Loucy (cell line): Measurements from ENCODE around the gene SMIM44.

ENCODE experiments used
- H2AFZ ChIP-seq: fragments of 200-600 bp; sonication (generic); 2 replicates; pipeline ENCODE4 v1.6.0; 2016; ENCODE audit warnings: antibody characterized with exemption, mild to moderate bottlenecking, low read length, moderate library complexity
- H3F3A ChIP-seq: fragments of 200-600 bp; 2 replicates; pipeline ENCODE4 v1.6.0; 2016; ENCODE audit warnings: antibody characterized with exemption, low read depth, mild to moderate bottlenecking
- H3K27me3 ChIP-seq: fragments of 200-600 bp; sonication (generic); 2 replicates; pipeline ENCODE4 v1.6.1; 2014; ENCODE audit warnings: low read length, mild to moderate bottlenecking; ENCODE audit not compliant: insufficient read depth, poor library complexity, severe bottlenecking
- H3K36me3 ChIP-seq: fragments of 200-600 bp; sonication (generic); 2 replicates; pipeline ENCODE4 v1.6.1; 2016; ENCODE audit warnings: low read length; ENCODE audit not compliant: insufficient read depth
- H3K4me1 ChIP-seq: fragments of 200-600 bp; sonication (generic); 2 replicates; pipeline ENCODE4 v1.5.1; 2014; ENCODE audit warnings: low read length, mild to moderate bottlenecking; ENCODE audit not compliant: insufficient read depth, poor library complexity, severe bottlenecking
- H3K4me2 ChIP-seq: fragments of 200-600 bp; sonication (generic); 2 replicates; pipeline ENCODE4 v1.6.0; 2014; ENCODE audit warnings: antibody characterized with exemption, low read length, low read depth, mild to moderate bottlenecking; ENCODE audit not compliant: poor library complexity, severe bottlenecking
- H3K4me3 ChIP-seq: fragments of 200-600 bp; sonication (generic); 2 replicates; pipeline ENCODE4 v1.5.1; 2014; ENCODE audit warnings: low read length, mild to moderate bottlenecking, mixed read lengths; ENCODE audit not compliant: poor library complexity, severe bottlenecking
- H3K79me2 ChIP-seq: fragments of 200-600 bp; sonication (generic); 2 replicates; pipeline ENCODE4 v1.6.1; 2014; ENCODE audit warnings: low read length; ENCODE audit not compliant: insufficient read depth
- H3K9ac ChIP-seq: fragments of 200-600 bp; sonication (generic); 2 replicates; pipeline ENCODE4 v1.6.0; 2014; ENCODE audit warnings: mild to moderate bottlenecking, low read depth, low read length, moderate library complexity; ENCODE audit not compliant: poor library complexity, severe bottlenecking
- H3K9me2 ChIP-seq: fragments of 200-600 bp; sonication (generic); replicated peaks from 2 replicates; pipeline ENCODE4 v1.6.1; 2016; ENCODE audit warnings: low read depth, low read length, mixed read lengths
- H3K9me3 ChIP-seq: fragments of 200-600 bp; sonication (generic); 2 replicates; pipeline ENCODE4 v1.6.1; 2014; ENCODE audit warnings: mild to moderate bottlenecking, antibody characterized with exemption, low read length, low read depth; ENCODE audit not compliant: insufficient read depth
- H4K20me1 ChIP-seq: fragments of 200-600 bp; sonication (generic); 2 replicates; pipeline ENCODE4 v1.6.0; 2014; ENCODE audit warnings: antibody characterized with exemption, low read length, mild to moderate bottlenecking; ENCODE audit not compliant: insufficient read depth, poor library complexity, severe bottlenecking
- EZH2phosphoT487 ChIP-seq: fragments of 200-600 bp; IDR thresholded peaks from 2 replicates; pipeline ENCODE4 v1.6.1; 2018; ENCODE audit warnings: antibody characterized with exemption, mild to moderate bottlenecking, moderate library complexity, borderline replicate concordance
- TF ChIP-seq, protein P1 (sequence below): fragments of 200-600 bp; sonication (generic); conservative IDR thresholded peaks from 2 replicates; pipeline ENCODE4 v1.5.1; 2014; ENCODE audit warnings: mild to moderate bottlenecking, antibody characterized with exemption, low read length

Gene SMIM44

GRCh38 chr19:3499738-3500428 lies 16.6 kb upstream of the SMIM44 start:
- Histone ChIP-seq H3K4me2 (peak overlapping the region; percentile 90), H3K79me2 (peaks cover 21% of the 10 kb centered on the region), H3K4me3 (peak overlapping the region; percentile 97), H3K9ac (peak overlapping the region; percentile 80), H3F3A (no peaks in the 10 kb centered on the region), H3K9me3 (no peaks in the 10 kb centered on the region), H3K4me1 (peaks cover 13% of the 10 kb centered on the region), H3K27me3 (no peaks in the 10 kb centered on the region), H2AFZ (peak overlapping the region; percentile 93), H4K20me1 (no peaks in the 10 kb centered on the region), H3K9me2 (no peaks in the 10 kb centered on the region), H3K36me3 (peaks cover 5% of the 10 kb centered on the region; the same call in 1 of the 2 replicates)
- no peak for TF ChIP-seq EZH2phosphoT487
- TF ChIP-seq, protein P1, sequence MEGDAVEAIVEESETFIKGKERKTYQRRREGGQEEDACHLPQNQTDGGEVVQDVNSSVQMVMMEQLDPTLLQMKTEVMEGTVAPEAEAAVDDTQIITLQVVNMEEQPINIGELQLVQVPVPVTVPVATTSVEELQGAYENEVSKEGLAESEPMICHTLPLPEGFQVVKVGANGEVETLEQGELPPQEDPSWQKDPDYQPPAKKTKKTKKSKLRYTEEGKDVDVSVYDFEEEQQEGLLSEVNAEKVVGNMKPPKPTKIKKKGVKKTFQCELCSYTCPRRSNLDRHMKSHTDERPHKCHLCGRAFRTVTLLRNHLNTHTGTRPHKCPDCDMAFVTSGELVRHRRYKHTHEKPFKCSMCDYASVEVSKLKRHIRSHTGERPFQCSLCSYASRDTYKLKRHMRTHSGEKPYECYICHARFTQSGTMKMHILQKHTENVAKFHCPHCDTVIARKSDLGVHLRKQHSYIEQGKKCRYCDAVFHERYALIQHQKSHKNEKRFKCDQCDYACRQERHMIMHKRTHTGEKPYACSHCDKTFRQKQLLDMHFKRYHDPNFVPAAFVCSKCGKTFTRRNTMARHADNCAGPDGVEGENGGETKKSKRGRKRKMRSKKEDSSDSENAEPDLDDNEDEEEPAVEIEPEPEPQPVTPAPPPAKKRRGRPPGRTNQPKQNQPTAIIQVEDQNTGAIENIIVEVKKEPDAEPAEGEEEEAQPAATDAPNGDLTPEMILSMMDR, result no peak

GRCh38 chr19:3497757-3498520 lies 14.7 kb upstream of the SMIM44 start:
- Histone ChIP-seq H3K4me2 (no peak overlapping the region), H3K36me3 (peaks cover 5% of the 10 kb centered on the region; the same call in 1 of the 2 replicates)
- no peak for TF ChIP-seq EZH2phosphoT487
- TF ChIP-seq, protein P1, result no peak

GRCh38 chr19:3496392-3497273 lies 13.4 kb upstream of the SMIM44 start:
- Histone ChIP-seq H4K20me1 (no peaks in the 10 kb centered on the region), H3K27me3 (no peaks in the 10 kb centered on the region), H3K79me2 (peaks cover 21% of the 10 kb centered on the region), H2AFZ (no peak overlapping the region), H3K36me3 (peaks cover 5% of the 10 kb centered on the region; the same call in 1 of the 2 replicates), H3F3A (no peaks in the 10 kb centered on the region), H3K4me2 (no peak overlapping the region), H3K4me1 (peaks cover 11% of the 10 kb centered on the region), H3K4me3 (no peak overlapping the region), H3K9me2 (no peaks in the 10 kb centered on the region), H3K9ac (no peak overlapping the region), H3K9me3 (no peaks in the 10 kb centered on the region)
- no peak for TF ChIP-seq EZH2phosphoT487
- TF ChIP-seq, protein P1, result no peak

More at GRCh38 chr19:3497757-3498520, 14.7 kb upstream of the SMIM44 start:
- Histone ChIP-seq H2AFZ (no peak overlapping the region), H3K9me3 (no peaks in the 10 kb centered on the region), H3K4me1 (peaks cover 11% of the 10 kb centered on the region), H3K4me3 (no peak overlapping the region), H3F3A (no peaks in the 10 kb centered on the region), H3K9ac (no peak overlapping the region), H3K9me2 (no peaks in the 10 kb centered on the region), H3K27me3 (no peaks in the 10 kb centered on the region), H3K79me2 (peaks cover 21% of the 10 kb centered on the region), H4K20me1 (no peaks in the 10 kb centered on the region)
